GM15510 (cell line): ENCODE data around the gene RELT.

ENCODE experiments used
- POLR2A ChIP-seq: IDR thresholded peaks from 3 replicates; pipeline ENCODE4 v1.6.1; 2011; ENCODE audit warnings: borderline replicate concordance; ENCODE audit not compliant: insufficient read length; ENCODE audit errors: extremely low read depth

Gene RELT

DNA sequence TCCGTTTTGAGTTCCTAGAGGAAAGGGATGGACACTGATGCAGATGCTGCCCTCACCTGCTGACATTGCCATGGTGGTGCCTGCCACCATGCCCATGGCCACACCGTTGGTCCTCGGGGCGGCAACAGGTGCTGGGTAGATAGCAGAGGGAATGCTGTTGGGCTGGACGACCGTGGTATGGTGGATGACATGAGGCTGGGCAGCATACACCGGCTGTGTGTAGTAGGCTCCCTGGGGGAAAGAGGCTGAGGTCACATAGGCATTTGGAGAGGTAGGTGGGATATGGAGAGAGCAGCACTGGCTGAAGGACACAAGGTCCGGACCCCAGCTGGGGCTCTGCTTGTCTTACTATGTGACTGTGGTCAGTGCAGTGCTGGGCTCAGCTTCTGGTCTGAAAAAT is 33.2 kb downstream of the RELT start:
- no peak for TF ChIP-seq POLR2A

- TF ChIP-seq POLR2A: no peak
These were observed 34.4 kb downstream of the RELT start for GRCh38 chr11:73410627-73411026.

GRCh38 chr11:73411031-73411430 is 34.8 kb downstream of the RELT start:
- no peak for TF ChIP-seq POLR2A

DNA sequence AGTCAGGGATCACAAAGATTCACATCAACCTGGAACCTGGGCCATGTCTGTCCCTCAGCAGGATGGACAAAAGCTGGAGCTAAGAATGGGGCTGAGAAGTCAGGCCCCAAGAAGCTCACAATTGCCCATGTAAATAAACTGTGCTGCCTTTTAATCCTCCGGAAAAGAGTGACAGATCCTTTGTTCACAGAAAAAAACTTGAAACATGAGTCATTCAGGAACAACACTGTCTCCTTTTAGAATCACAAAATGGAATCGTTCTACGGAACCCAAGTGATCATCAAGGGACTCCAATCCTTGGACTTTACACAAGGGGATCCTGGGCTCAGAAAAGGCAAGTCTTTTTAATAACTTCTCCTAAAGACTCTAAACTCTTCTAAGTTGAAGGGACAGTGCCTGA is 36.1 kb downstream of the RELT start:
- TF ChIP-seq POLR2A: no peak

DNA sequence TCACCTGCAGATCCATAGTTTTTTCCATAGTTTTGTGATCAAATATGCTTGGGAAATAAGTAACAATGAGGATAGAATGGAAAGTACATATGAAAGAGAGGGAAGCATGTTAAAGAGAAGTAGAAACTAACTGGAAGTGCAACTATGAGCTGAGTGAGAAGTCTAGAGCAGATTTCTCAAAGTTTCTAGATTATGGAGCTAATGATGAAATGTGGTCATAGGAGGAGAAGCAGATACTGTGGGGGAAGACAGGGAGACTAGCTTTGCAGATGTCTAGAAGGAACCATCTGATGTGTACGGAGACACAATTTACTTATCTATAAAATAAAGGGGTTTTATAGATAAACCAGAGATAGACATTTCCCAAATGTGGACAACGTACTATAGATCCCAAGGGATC is 37.1 kb downstream of the RELT start:
- TF ChIP-seq POLR2A: no peak

DNA sequence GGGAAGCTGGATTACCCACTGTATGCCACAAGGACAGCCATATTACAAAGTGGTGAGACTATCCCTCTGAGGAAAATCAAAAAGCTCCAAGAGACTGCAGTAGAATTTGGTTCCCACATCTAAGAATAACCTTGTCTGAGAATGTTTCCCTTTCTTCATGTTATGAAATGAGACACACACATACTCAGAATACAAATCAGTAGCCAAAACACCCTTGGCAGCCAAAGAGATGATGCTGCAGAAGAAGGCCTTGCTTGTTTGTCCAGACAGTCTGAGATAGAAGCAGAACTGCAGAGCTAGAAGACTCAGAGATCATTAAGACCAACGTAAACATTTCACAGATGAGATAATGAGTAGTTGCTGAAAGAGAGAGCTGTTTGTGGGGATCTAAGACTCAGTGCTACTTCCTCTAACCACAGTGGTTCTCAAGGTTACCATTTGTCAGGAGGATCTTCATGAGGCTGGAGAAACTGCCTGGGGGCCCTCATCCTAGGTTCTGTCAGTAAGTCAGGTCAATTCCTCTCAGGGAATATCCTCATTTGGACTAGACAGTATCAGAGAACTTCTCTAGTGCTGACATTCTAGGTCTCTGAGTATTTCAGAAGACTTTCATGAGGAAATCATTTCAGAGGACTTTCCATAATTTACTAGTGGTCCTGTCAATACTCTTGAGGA is 38.9 kb downstream of the RELT start:
- TF ChIP-seq POLR2A: no peak

- TF ChIP-seq POLR2A: no peak
These were observed 39.8 kb downstream of the RELT start for GRCh38 chr11:73415854-73416615.

DNA sequence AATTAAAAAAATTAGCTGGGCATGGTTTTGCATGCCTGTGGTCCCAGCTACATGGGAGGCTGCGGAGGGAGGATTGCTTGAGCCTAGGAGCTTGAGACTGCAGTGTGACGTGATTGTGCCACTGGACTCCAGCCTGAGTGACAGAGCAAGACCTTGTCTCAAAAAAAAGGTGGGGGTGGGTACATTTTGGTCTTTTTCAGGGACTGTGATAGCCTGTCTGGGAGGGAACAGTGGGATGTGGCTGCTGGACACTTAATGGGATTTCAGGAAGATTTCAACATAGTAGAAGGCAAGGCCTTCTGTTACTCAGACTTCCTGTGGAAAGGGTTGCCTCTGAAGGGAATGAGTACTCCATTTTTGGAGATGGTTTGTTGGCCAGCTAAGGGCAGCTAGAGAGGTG is 40.6 kb downstream of the RELT start:
- TF ChIP-seq POLR2A: no peak

GRCh38 chr11:73420136-73420535 is 43.9 kb downstream of the RELT start:
- no peak for TF ChIP-seq POLR2A

DNA sequence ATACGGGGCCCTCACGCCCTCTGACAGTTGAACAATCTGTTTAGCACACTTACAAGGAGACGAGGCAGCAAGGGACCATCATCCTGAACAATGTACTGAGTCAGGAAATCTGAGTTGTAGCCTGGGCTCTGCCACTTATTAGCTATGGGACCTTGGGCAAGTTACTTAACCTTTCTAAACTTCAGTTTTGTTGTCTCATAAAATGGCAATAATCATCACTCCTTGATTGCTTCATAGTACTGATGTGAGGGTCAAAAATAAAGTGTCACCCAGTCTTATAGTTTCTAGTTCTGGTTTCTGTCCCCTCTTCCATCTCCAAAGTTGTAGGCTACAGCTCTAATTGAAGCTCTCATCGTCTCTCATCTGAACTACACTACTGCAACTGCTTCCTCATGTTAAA is 46.7 kb downstream of the RELT start:
- no peak for TF ChIP-seq POLR2A

DNA sequence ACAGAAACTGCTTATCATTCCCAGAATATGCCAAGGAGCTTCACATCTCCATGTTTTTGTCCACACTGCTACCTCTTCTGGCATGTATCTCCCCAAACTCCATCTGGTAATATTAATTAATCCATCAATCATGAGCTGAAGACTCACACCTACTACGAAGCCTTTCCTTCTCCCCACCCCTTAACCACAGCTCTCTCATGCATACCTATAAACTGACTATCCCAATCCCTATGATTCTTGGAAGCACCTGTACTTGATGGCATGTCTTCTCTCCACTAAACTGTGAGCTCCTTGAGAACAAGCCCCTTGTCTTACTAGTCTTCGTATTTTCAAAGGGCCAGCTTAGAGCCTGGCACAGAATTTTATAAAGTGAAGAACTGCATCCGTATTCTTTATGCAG is 47.3 kb downstream of the RELT start:
- no peak for TF ChIP-seq POLR2A

DNA sequence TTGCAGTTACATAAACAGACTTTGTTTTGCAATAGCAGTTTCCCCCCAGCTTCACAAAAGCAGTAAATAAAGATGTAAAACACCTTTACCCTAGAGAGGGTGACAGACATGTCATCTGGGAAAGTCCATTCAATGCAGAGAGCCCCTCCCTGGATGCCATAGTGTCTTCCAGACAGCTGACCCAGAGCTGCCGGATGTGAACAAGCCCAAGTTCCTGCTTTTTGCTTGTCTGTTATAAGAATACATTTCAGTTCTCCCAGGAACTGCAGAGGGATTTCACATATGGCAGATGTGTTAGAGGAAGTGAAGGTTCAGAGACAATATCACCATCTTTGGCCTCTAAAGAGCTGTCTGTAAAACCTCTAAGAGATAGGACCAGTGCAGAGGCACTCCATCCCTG is 48.9 kb downstream of the RELT start:
- TF ChIP-seq POLR2A: no peak

- TF ChIP-seq POLR2A: no peak
These were observed 50.1 kb downstream of the RELT start for GRCh38 chr11:73426219-73426850.

DNA sequence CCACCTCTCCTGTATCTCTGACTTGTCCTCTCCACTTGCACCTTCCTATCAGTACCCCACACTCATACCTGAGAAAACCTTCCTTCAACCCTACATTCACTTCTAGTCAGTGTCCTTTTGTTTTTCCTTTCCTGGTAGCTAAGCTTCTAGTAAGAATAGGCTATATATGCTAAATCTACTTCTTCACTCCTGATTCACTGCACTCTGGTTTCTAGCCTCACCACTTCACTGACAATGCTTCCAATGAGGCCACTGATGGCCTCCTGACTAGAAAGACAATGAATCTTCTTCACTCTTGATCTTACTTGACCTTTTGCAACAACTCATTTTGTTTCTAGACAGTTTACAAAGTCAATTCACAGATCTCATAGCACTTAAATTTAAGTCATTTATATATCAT is 52.0 kb downstream of the RELT start:
- no peak for TF ChIP-seq POLR2A

DNA sequence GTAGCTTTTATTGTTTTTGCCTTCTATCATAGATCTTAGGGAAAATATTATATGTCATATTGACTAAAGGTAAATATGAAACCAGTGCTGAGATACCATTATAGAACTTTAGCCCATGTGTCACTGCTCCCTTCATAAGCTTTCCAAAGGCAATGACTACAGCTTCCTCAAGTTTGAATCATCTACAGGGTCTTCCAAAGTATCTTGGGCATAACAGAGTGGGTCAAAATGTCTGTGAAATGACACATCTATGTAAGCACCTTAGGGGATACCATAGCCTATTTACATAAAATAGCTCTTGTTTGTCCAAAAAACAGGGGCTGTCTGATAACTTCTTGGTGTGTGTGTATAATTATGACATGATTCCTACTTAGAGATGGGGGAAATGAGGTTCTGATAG is 52.5 kb downstream of the RELT start:
- no peak for TF ChIP-seq POLR2A
